ENCODE measurements around the gene SPATA31D3.
"Not testable (repeated sequence)": the region's sequence is repeated elsewhere in the genome, so short reads cannot be mapped to it uniquely, and the experiment has no call there.

SPATA31D3 gene

DNA sequence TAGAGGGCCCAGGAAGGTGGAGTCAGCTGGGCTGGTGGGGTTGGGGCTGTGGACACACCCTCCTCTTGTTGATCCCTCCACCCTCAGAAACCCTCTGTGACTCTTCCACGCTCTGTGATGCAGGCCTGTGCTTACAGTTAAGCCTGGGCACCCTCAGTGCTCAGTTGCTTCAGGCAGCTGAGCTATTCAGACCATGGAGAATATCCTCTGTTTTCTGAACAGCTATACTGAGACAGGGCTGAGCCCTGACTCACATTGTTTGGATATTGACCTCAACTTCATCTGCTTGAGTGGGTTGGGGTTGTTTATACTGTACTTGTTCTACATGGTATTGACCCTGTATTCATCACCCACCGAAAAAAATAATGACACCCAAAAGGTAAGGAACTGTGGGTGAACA lies at the start of gene SPATA31D3:
SPATA31D3 (plus strand) TSS at position 108 of the 400 bp plus-strand sequence; CDS start at position 194, 86 bp downstream.
- DNase-seq = not testable (repeated sequence)

GRCh38 chr9:81893929-81894328 lies 49.4 kb upstream of the SPATA31D3 start:
- DNase-seq = no peak

DNA sequence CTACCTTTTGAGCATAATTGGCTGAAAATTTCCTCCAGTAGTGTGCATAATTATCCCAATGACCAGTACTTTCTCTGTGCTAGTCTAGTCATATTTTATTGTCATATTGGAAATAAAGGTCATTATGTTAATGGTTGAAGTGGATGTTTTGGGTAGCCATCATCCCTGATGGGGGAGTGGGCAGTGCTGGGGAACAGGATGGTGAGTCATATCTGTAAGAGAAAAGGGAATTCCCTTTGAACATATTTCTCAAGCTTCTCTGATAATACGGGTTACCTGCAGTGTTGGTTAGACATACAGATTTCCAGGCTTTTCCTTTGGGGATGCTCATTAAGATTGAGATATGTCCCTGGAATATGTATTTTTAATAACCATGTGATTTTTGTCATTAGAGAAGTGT lies 48.4 kb upstream of the SPATA31D3 start:
- DNase-seq = no peak

- DNase-seq = no peak
These were observed 47.2 kb upstream of the SPATA31D3 start for GRCh38 chr9:81896070-81896469.

DNA sequence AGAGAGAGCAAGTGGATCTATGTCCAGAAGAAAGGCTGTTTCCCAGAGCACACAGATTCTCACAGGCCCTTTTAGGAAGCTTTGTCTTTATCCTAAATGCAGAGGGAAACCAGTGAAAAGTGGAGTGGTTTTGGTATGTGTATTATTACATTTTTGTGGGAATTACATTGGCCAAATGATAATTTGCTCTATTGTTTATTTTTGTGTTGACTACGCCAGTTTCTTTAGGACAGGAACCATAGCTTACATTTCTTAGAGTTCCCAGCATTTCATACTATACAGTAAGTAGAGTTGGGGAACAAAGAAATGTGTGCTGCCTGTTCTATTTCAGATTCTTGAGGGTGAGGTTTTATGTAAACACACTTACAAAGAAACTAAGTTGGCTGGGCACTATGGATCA lies 44.4 kb upstream of the SPATA31D3 start:
- DNase-seq = no peak

DNA sequence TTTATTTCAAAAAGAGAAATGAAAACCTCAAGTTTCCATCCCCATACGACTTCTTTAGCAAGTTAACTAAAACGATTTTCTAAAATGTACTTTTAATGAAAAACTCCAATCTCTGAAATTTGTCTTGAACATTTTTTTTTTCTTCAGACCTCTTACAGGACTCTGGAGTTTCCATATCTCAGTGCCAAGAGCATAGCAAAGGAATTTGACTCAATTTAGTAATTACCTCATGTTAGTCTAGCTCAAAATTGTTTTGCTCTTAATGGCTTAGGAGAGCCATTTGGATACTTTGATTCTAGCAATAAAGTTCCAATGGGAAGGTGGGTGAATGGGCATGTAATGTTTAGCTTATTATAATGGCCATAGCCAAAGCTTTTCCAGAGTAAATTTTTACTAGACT lies 41.1 kb upstream of the SPATA31D3 start:
- no peak for DNase-seq

GRCh38 chr9:81902626-81903025 lies 40.7 kb upstream of the SPATA31D3 start:
- no peak for DNase-seq

GRCh38 chr9:81906671-81907070 lies 36.6 kb upstream of the SPATA31D3 start:
- no peak for DNase-seq

DNA sequence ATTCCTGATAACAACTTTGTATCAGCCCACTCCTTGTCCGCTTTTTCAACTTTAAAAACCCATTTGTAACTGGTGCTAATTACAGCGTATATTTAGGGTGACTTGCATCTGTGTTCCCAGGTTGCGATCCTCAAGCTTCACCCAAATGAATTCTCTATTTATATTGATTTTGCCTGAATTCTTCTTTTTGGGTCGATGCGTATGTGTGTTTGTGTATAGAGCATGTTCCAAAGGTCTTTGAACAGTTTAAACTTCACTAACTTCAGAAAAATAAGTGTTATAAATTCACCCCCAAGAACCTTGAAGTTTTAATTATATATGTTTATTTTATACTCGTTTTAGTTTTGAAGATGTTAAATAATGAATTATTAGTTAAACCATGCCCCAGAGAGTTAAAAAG lies 31.2 kb upstream of the SPATA31D3 start:
- DNase-seq = no peak

DNA sequence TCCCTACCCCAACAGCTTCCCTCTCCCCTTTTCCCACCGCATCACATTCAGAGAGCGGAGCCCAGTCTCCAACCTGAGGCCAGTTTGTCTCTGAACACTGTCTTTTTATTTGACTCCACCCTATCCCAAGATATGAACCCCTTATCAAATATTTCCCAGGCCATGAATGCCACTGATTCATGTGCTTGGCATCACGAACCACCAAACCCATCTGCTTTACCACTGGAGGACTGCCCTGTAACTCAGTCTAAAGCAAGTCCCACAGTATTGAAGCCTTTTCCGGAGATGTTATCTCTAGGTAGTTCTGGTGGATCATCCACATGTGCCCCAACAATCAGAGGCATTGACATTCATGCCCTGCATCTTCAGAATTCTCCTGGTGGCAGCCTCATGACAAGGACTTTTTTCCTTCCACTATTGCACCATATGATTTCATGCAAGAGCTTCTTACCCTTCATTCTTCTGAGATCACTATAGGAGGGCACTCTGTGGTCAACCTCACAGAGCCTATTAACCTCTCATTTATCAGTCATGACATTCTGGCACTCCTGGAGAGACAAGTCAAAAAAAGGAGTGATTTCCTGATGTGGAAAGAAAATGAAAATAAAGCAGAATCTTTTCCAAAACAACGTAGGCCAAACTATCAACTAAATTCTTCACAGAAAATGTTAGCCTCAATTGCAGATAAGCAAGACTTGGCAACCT lies 27.3 kb upstream of the SPATA31D3 start:
- DNase-seq = no peak

GRCh38 chr9:81918507-81918906 lies 24.8 kb upstream of the SPATA31D3 start:
- DNase-seq = not testable (repeated sequence)

DNA sequence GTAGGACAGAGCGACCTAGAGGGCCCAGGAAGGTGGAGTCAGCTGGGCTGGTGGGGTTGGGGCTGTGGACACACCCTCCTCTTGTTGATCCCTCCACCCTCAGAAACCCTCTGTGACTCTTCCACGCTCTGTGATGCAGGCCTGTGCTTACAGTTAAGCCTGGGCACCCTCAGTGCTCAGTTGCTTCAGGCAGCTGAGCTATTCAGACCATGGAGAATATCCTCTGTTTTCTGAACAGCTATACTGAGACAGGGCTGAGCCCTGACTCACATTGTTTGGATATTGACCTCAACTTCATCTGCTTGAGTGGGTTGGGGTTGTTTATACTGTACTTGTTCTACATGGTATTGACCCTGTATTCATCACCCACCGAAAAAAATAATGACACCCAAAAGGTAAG lies 15.0 kb upstream of the SPATA31D3 start, which contains the start of gene SPATA31D4:
SPATA31D4 (plus strand) TSS at position 124 of the 400 bp plus-strand sequence; CDS start at position 210, 86 bp downstream.
- DNase-seq = not testable (repeated sequence)

DNA sequence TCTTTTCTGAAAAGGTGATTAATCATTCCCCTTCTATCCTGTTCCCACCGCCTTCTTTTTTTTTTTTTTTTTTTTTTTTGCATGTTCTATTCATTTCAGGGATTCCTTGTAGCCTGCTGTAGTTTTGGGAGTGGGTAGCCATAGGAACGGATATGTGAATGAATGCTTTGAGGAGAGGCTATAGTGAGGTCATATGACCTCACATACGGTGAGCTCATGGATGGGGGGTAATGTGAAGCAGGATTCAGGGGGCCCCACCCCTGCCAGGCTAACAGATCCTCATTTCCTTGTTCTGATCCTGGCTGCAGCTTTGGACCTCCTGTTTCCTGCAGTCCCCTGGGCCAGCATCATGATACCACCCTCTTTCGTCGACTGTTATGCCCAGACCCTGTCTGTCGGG lies 13.2 kb upstream of the SPATA31D3 start:
- not testable (repeated sequence) for DNase-seq

GRCh38 chr9:81933547-81933946 lies 9.8 kb upstream of the SPATA31D3 start:
- DNase-seq = not testable (repeated sequence)

DNA sequence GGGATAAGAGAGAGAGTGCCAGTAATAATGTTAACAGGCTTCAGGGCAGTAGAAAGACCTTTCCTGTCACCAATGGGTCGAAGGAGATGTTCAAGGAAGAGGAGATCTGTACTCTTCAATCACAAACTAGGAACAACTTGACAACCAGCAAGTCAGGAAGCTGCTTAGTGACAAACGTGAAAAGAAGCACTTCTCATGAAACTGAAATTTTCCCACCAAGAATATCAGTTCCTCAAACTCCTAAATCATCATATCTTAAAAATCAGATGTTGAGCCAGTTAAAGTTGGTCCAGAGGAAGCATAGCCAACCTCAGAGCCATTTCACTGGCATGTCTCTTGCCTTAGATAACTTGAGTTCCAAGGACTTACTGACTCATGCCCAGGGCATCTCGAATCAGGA lies 5.3 kb downstream of the SPATA31D3 start:
- not testable (repeated sequence) for DNase-seq

DNA sequence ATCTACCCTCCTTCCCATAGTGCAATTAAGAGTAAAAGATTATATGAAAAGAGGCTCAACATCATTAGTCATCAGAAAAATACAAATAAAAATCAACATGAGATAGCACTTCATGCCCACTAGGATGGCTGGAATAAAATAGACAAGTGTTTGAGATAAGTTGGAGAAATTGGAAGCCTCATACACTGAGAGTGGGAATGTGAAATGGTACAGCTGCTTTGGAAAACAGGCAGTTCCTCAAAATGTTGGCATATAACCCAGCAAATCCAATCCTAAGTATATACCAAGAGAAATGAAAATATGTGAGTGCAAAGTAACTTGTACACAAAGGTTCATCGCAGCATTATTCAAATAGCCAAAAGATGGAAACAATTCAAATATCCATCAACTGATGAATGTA lies 9.8 kb downstream of the SPATA31D3 start:
- DNase-seq = no peak

DNA sequence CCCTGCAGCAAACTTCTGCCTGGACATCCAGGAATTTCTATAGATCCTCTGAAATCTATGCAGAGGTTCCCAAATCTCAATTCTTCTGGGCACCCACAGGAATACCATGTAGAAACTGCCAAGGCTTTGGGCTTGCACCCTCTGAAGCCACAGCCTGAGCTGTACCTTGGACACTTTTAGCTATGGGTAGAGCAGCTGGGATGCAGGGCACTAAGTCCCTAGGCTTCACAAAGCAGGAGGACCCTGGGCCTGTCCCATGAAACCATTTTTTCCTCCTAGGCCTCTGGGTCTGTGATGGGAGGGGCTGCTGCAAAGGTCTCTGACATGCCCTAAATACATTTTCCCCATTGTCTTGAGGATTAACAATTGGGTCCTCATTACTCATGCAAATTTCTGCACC lies 12.3 kb downstream of the SPATA31D3 start:
- no peak for DNase-seq

DNA sequence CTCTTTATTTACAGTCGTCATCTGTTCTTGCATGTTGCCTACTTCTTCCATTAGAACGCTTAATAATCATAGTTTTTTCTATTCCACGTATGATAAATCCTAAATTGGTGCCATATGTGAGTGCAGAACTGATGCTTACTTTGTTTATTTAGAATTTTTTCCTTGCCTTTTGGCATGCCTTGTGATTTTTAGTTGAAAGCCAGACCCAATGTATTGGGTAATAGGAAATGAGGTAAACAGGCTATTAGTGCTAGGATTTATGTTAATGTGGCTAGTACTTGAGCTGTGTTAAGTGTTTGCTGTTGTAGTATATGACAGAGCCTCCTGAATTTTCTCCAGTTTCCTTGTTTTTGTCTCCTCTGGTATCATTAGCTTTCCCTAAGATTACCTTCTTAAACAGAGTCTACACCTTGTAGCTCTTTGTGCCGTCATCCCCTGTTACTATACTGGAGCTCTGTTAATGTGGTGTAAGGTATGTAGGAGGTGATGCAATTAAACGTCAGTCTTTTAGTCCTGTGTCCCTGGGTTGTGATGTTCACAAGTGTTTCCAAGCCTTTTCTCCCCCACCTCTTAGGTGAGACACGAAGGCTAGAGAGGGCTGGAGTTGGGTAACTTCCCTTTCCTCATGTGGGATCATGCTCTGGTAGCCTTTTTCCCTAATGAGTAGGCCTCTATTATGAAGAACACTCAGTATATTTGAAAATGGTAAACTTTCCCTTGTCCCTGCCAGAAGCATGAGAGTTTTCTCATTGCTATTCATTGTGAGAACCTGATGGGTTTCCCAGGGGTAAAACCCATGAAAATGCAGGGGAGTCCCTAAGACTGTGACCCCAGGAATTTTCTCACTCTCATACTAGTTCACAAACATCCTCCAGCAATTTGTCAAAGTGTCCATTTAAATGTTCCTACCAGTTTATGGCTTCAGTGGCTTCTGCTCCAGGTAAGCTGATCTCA lies 21.2 kb downstream of the SPATA31D3 start:
- DNase-seq = no peak

DNA sequence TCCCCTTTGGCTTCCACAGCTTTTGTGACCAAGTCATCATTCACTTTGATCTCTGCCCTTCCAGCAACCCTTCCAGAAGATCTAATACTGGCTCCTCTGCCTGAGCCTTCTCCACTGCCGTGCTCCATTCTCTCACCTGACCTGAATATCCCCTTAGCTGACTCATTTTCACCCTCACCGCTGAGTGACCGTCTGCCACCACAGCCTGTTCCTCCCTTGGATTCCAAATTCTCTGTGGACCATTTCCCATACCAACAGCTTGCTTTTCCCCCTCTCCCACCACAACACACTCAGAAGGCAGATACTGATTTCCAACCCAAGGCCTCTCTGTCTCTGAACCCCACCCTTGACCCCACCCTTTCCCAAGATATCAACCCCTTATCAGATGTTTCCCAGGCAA lies 24.7 kb downstream of the SPATA31D3 start:
- no peak for DNase-seq

GRCh38 chr9:81969971-81970370 lies 26.7 kb downstream of the SPATA31D3 start:
- DNase-seq = no peak

GRCh38 chr9:81971727-81972126 lies 28.4 kb downstream of the SPATA31D3 start:
- no peak for DNase-seq

DNA sequence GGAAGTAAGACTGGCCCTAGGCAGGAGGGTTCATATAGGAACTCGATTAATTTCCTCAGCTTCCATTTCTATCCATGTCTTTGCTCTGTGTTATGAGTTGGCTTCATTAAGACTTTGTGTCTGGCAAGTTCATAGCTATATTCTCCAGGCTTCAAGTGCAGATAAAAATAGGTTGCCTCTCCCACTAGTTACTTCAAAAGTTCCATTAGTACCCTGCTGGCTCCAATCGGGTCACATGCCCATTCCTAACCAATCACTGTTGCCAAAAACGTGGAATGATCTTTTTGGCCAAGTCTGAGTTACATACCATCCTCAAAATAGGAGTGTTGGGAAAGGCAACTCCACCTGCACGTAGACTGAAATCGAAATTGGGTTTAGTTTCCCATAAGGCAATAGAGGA lies 31.5 kb downstream of the SPATA31D3 start:
- DNase-seq = no peak

- DNase-seq = no peak
These were observed 33.1 kb downstream of the SPATA31D3 start for GRCh38 chr9:81976351-81976750.

- DNase-seq = no peak
These were observed 35.9 kb downstream of the SPATA31D3 start for GRCh38 chr9:81979196-81979595.
